ENCODE data around the gene STK24. TPM values are rescaled to one million over a fixed set of nuclear protein-coding genes. Genes with fewer than 3 reads are reported as not detected.
A peak's percentile ranks its signal among the peaks of the same experiment; 100 is the strongest.

STK24 gene
- total RNA-seq, 2 experiments from 2014 or later = 60.4 to 88.7 TPM

GRCh38 chr13:98496479-98496791 is 80.5 kb downstream of the STK24 start:
- TF ChIP-seq EZH2phosphoT487 (IDR thresholded peaks at IDR 0.05; ENCODE audit: borderline replicate concordance, low read depth, low read length) = no peak
- TF ChIP-seq, protein P1, sequence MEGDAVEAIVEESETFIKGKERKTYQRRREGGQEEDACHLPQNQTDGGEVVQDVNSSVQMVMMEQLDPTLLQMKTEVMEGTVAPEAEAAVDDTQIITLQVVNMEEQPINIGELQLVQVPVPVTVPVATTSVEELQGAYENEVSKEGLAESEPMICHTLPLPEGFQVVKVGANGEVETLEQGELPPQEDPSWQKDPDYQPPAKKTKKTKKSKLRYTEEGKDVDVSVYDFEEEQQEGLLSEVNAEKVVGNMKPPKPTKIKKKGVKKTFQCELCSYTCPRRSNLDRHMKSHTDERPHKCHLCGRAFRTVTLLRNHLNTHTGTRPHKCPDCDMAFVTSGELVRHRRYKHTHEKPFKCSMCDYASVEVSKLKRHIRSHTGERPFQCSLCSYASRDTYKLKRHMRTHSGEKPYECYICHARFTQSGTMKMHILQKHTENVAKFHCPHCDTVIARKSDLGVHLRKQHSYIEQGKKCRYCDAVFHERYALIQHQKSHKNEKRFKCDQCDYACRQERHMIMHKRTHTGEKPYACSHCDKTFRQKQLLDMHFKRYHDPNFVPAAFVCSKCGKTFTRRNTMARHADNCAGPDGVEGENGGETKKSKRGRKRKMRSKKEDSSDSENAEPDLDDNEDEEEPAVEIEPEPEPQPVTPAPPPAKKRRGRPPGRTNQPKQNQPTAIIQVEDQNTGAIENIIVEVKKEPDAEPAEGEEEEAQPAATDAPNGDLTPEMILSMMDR (conservative IDR thresholded peaks at IDR 0.05; ENCODE audit: low read length) = no peak
- no peak overlapping the region for H3K4me3 ChIP-seq (ENCODE audit: low read depth, low read length, poor library complexity, severe bottlenecking)
- no peak overlapping the region for H3K4me2 ChIP-seq (ENCODE audit: low read length)
- H4K20me1 ChIP-seq (ENCODE audit: insufficient read depth, low read length) = peaks cover 2% of the 10 kb centered on the region; the same call in 1 of the 2 replicates
- no peak for DNase-seq (ENCODE audit: low spot score)
- H3K9me2 ChIP-seq (ENCODE audit: insufficient read depth, low read length) = no peaks in the 10 kb centered on the region
- POLR2A ChIA-PET = no interaction called here
- H2AFZ ChIP-seq (ENCODE audit: low read length) = no peak overlapping the region
- no peaks in the 10 kb centered on the region for H3K9me3 ChIP-seq (ENCODE audit: low read length)
- H3K79me2 ChIP-seq (ENCODE audit: insufficient read depth, low read depth, low read length) = peaks cover 33% of the 10 kb centered on the region
- H3K4me1 ChIP-seq (ENCODE audit: insufficient read depth, low read length, poor library complexity, severe bottlenecking) = peaks cover 14% of the 10 kb centered on the region
- CTCF ChIA-PET (ENCODE audit: unreplicated experiment) = no interaction called here
- intact Hi-C loops (cut with micrococcal nuclease; ENCODE audit: unreplicated experiment) = no loop called here
- H3K27ac ChIP-seq (ENCODE audit: low read depth, low read length, poor library complexity, severe bottlenecking) = no peak overlapping the region
- BruUV-seq (replicated peaks) = no TSS peak
- no peaks in the 10 kb centered on the region; the same call in 1 of the 2 replicates for H3K36me3 ChIP-seq (ENCODE audit: insufficient read depth, low read length)

DNA sequence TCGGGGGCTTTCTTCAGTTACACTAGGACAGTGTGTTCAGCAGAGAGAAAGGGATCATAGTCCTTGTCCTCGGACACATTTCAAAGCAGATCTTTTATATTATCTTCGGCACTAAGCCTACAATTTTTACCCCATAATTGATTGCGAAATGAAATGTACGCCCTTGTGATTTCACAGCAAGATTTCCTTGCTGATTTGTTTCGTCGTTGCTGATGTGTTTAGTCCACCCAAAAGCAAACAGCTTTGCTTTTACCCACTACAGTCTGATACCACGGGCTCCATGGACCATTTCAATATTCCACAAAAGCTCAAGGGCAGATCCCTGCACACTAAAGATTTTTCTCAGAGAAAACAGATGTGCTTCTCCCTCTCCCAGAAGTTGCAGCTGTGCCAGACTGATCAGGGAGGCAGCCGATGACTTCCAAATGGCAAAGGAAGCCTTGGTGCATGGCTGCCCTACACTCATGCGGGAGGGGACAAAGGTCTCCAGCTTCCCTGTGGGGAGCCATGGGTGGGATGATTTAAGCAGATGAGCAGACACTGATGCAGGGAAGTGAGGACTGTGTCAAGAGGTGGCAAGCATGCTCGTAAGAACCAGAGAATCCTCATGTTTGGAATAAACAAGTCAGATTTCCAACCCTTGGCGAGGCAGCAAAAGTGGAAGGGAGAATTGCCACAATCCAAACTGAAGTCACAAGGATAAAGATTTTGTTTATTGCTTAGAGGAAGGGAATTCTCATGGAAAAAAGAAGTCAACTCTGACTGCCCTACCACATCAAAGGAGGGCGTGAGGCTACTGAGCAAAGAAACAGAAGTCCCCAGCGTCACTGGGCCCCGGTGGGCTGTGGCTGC is 81.1 kb downstream of the STK24 start:
- Histone ChIP-seq H3K4me3 (ENCODE audit: low read depth, low read length, poor library complexity, severe bottlenecking) (no peak overlapping the region), H3K9me3 (ENCODE audit: low read length) (no peaks in the 10 kb centered on the region), H4K20me1 (ENCODE audit: insufficient read depth, low read length) (peaks cover 8% of the 10 kb centered on the region; the same call in 1 of the 2 replicates), H3K79me2 (ENCODE audit: insufficient read depth, low read depth, low read length) (peaks cover 34% of the 10 kb centered on the region), H3K4me2 (ENCODE audit: low read length) (no peak overlapping the region), H3K4me1 (ENCODE audit: insufficient read depth, low read length, poor library complexity, severe bottlenecking) (peaks cover 14% of the 10 kb centered on the region), H3K27ac (ENCODE audit: low read depth, low read length, poor library complexity, severe bottlenecking) (no peak overlapping the region), H3K36me3 (ENCODE audit: insufficient read depth, low read length) (no peaks in the 10 kb centered on the region; the same call in 1 of the 2 replicates), H2AFZ (ENCODE audit: low read length) (no peak overlapping the region), H3K9me2 (ENCODE audit: insufficient read depth, low read length) (no peaks in the 10 kb centered on the region)
- intact Hi-C loops (cut with micrococcal nuclease; ENCODE audit: unreplicated experiment) = no loop called here
- ChIA-PET POLR2A (no interaction called here), CTCF (ENCODE audit: unreplicated experiment) (no interaction called here)
- BruUV-seq (replicated peaks) = no TSS peak
- DNase-seq (ENCODE audit: low spot score) = no peak
- TF ChIP-seq, protein P1 (conservative IDR thresholded peaks at IDR 0.05; ENCODE audit: low read length) = no peak
- TF ChIP-seq EZH2phosphoT487 (IDR thresholded peaks at IDR 0.05; ENCODE audit: borderline replicate concordance, low read depth, low read length) = no peak

DNA sequence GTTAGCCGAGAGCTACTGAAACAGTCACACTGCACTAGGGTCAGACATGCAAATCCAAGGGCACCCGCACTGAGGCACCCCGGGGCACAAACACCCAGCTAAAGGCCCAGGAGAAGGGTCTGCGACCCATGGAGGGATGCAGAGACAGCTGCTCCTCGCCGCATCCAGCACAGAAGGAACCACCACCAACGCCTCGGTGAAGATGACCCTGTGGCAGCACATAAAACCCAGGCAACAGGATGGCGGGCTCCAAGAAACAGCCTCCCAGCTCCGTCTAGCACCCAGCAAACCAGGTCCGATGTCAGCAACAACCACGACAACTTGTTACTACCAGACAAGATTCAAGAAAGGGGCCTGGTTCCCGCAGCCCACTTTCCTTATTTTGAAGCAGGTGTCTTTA is 82.1 kb downstream of the STK24 start:
- DNase-seq (ENCODE audit: low spot score) = no peak
- no peaks in the 10 kb centered on the region for H3K9me3 ChIP-seq (ENCODE audit: low read length)
- peaks cover 18% of the 10 kb centered on the region; the same call in 1 of the 2 replicates for H4K20me1 ChIP-seq (ENCODE audit: insufficient read depth, low read length)
- H3K9me2 ChIP-seq (ENCODE audit: insufficient read depth, low read length) = no peaks in the 10 kb centered on the region
- H3K79me2 ChIP-seq (ENCODE audit: insufficient read depth, low read depth, low read length) = peaks cover 40% of the 10 kb centered on the region
- no peak overlapping the region for H2AFZ ChIP-seq (ENCODE audit: low read length)
- H3K4me3 ChIP-seq (ENCODE audit: low read depth, low read length, poor library complexity, severe bottlenecking) = no peak overlapping the region
- BruUV-seq (replicated peaks) = no TSS peak
- intact Hi-C loops (cut with micrococcal nuclease; ENCODE audit: unreplicated experiment) = no loop called here
- no peaks in the 10 kb centered on the region; the same call in 1 of the 2 replicates for H3K36me3 ChIP-seq (ENCODE audit: insufficient read depth, low read length)
- ChIA-PET CTCF (ENCODE audit: unreplicated experiment) (no interaction called here), POLR2A (interaction anchor here (0.9 kb wide), 1 partner anchor 9 kb away, joined by 4 read pairs; no protein-coding TSS in a partner anchor)
- no peak overlapping the region for H3K27ac ChIP-seq (ENCODE audit: low read depth, low read length, poor library complexity, severe bottlenecking)
- peak overlapping the region; percentile 36 for H3K4me2 ChIP-seq (ENCODE audit: low read length)
- peaks cover 25% of the 10 kb centered on the region for H3K4me1 ChIP-seq (ENCODE audit: insufficient read depth, low read length, poor library complexity, severe bottlenecking)
- no peak for TF ChIP-seq EZH2phosphoT487 (IDR thresholded peaks at IDR 0.05; ENCODE audit: borderline replicate concordance, low read depth, low read length)
- TF ChIP-seq, protein P1 (conservative IDR thresholded peaks at IDR 0.05; ENCODE audit: low read length) = no peak

All from OCI-LY7 (cell line).